K562 (cell line): ENCODE data around the gene CAVIN1. TPM values are rescaled to one million over a fixed set of nuclear protein-coding genes. Genes with fewer than 3 reads are reported as not detected.

Source experiments
- ATF6 ChIP-seq: sonication (generic); formaldehyde crosslinking; IDR thresholded peaks from 2 replicates; pipeline ENCODE4 v1.4.0; 2020; ENCODE audit warnings: mild to moderate bottlenecking, missing genetic modification reagents
- BACH1 ChIP-seq: fragments of 200-800 bp; sonication (Bioruptor generic); IDR thresholded peaks from 2 replicates; pipeline ENCODE4 v1.6.1; 2016; ENCODE audit warnings: missing genetic modification characterization, missing compliant biosample characterization
- FOXP1 ChIP-seq: sonication (generic); formaldehyde crosslinking; IDR thresholded peaks from 2 replicates; pipeline ENCODE4 v1.8.0; 2022; ENCODE audit warnings: mild to moderate bottlenecking, missing genetic modification reagents
- GABPA ChIP-seq: fragments of 200-800 bp; sonication (Bioruptor generic); conservative IDR thresholded peaks from 2 replicates; pipeline ENCODE4 v1.6.1; 2016; ENCODE audit warnings: low read depth, missing genetic modification characterization, missing compliant biosample characterization
- KDM1A ChIP-seq, 2 experiments: fragments of 450-650 bp; IDR thresholded peaks; 2 replicates each; pipeline ENCODE4 v1.6.1; 2016; ENCODE audit warnings: mild to moderate bottlenecking in 2 of 2
- KDM5B ChIP-seq: fragments of 200-600 bp; sonication (generic); IDR thresholded peaks from 2 replicates; pipeline ENCODE4 v1.6.1; 2012; ENCODE audit warnings: low read depth, mild to moderate bottlenecking, moderate library complexity, low read length, control low read depth, inconsistent platforms; ENCODE audit not compliant: insufficient replicate concordance
- NFYB ChIP-seq: IDR thresholded peaks from 2 replicates; pipeline ENCODE4 v1.6.1; 2011; ENCODE audit warnings: mild to moderate bottlenecking, moderate library complexity; ENCODE audit not compliant: insufficient read length; ENCODE audit errors: extremely low read depth
- PTTG1 ChIP-seq: fragments of 450-650 bp; IDR thresholded peaks from 2 replicates; pipeline ENCODE4 v1.6.1; 2016; ENCODE audit warnings: low read depth, mild to moderate bottlenecking, missing genetic modification characterization, missing compliant biosample characterization
- SMARCC2 ChIP-seq: fragments of 450-650 bp; IDR thresholded peaks from 2 replicates; pipeline ENCODE4 v1.6.1; 2017; ENCODE audit warnings: antibody characterized with exemption, moderate library complexity, mild to moderate bottlenecking, low read depth
- SRSF3 ChIP-seq: fragments of 200-400 bp; formaldehyde crosslinking; IDR thresholded peaks from 2 replicates; pipeline ENCODE4 v1.6.1; 2016; ENCODE audit warnings: mild to moderate bottlenecking, low read length, moderate library complexity; ENCODE audit not compliant: insufficient read depth
- ZBTB2 ChIP-seq: fragments of 450-650 bp; IDR thresholded peaks from 2 replicates; pipeline ENCODE4 v1.6.1; 2016; ENCODE audit warnings: antibody characterized with exemption
- ZFX ChIP-seq: sonication (generic); formaldehyde crosslinking; IDR thresholded peaks from 2 replicates; pipeline ENCODE4 v1.8.0; 2022; ENCODE audit warnings: mild to moderate bottlenecking, missing genetic modification reagents, moderate library complexity
- ZHX1 ChIP-seq: fragments of 150-350 bp; conservative IDR thresholded peaks from 2 replicates; pipeline ENCODE4 v1.6.1; 2014; ENCODE audit warnings: low read length
- ZNF23 ChIP-seq: fragments of 250-450 bp; sonication (Bioruptor Pico); IDR thresholded peaks from 2 replicates; pipeline ENCODE4 v1.4.0; 2020; ENCODE audit warnings: mild to moderate bottlenecking
- polyA plus RNA-seq, 8 experiments: library from polyadenylated mRNA; depleted of rRNA in 4 of 8; stranded (reverse) in 5 of 8; unstranded in 3 of 8; fragments of >200 nt; fragmentation: Nextera tagmentation in 2 of 8; fragmentation: Illumina TruSeq in 1 of 8; extraction: Ambion mirVana in 2 of 8; extraction: Trizol in 1 of 8; gene quantifications; 2 replicates each; pipeline versions ENCODE4 v1.2.1 to v1.2.3, GENCODE V29; 2011 to 2014; ENCODE audit warnings: inconsistent platforms in 1 of 8, missing spikeins in 1 of 8
- total RNA-seq, 7 experiments: library from RNA; depleted of rRNA in 6 of 7; stranded (reverse); fragments of >200 nt in 6 of 7; fragmentation: Illumina TruSeq in 2 of 7; extraction: Trizol in 2 of 7; gene quantifications; 2 replicates each; pipeline versions ENCODE4 v1.2.1 to v1.2.3, GENCODE V29; 2011 to 2021; ENCODE audit warnings: low replicate concordance in 1 of 7

Gene CAVIN1
- total and polyA plus RNA-seq, 9 of the 15 experiments (the other 6 are each of a cell fraction or from before 2014, with no cell fraction given): 6.8 to 162 (median 74.5) TPM

GRCh38 chr17:42422412-42422957, 571 bp downstream of the CAVIN1 start (continued):
- TF ChIP-seq ZHX1 (no peak), KDM1A (IDR thresholded peaks at IDR 0.05) (peak in 1 of 2 experiments; percentile 43; a peak in 1 of 4 replicates), NFYB (no peak), GABPA (tag) (peak; percentile 35; the same call in 1 of the 2 replicates), BACH1 (tag) (no peak), ZNF23 (CRISPR knock-in tag) (no peak), ATF6 (CRISPR knock-in tag) (no peak; the same call in 1 of the 2 replicates), ZFX (CRISPR knock-in tag) (0 out of 2 replicates have a peak, but pooled peaks have one; percentile 13), FOXP1 (peak; percentile 70; the same call in 1 of the 2 replicates), SMARCC2 (no peak), KDM5B (peak; percentile 20), PTTG1 (tag) (no peak), ZBTB2 (0 out of 2 replicates have a peak, but pooled peaks have one; percentile 36), SRSF3 (no peak)
